GM12878 (cell line): Measurements from ENCODE around the gene XYLB.

Experiments used
- EGR1 ChIP-seq, 2 experiments: IDR thresholded peaks; 1 replicate in 1 of 2; 2 replicates in 1 of 2; pipeline ENCODE4 v1.6.1; 2011 to 2012; ENCODE audit warnings: low read depth in 2 of 2, low read length in 2 of 2, borderline replicate concordance in 1 of 2, mild to moderate bottlenecking in 1 of 2, moderate library complexity in 1 of 2
- POLR2A ChIP-seq: IDR thresholded peaks from 2 replicates; pipeline ENCODE4 v1.6.1; 2011; ENCODE audit warnings: low read depth, mild to moderate bottlenecking, low read length
- RAD21 ChIP-seq: IDR thresholded peaks from 2 replicates; pipeline ENCODE4 v1.6.1; 2011; ENCODE audit warnings: mild to moderate bottlenecking, low read depth, low read length, moderate library complexity; ENCODE audit not compliant: insufficient read depth
- SPI1 ChIP-seq: IDR thresholded peaks from 2 replicates; pipeline ENCODE4 v1.6.1; 2011; ENCODE audit warnings: low read depth, mild to moderate bottlenecking, low read length, moderate library complexity, borderline replicate concordance; ENCODE audit not compliant: insufficient read depth
- TF ChIP-seq, protein P1 (sequence below), 3 experiments: IDR thresholded peaks in 2 of 3; conservative IDR thresholded peaks in 1 of 3; 2 replicates each; pipeline ENCODE4 v1.5.1; 2011; ENCODE audit warnings: low read depth in 3 of 3, low read length in 3 of 3, mild to moderate bottlenecking in 3 of 3, control low read depth in 2 of 3, moderate library complexity in 2 of 3, inconsistent platforms in 1 of 3, mixed read lengths in 1 of 3; ENCODE audit not compliant: control insufficient read depth in 2 of 3, insufficient read depth in 1 of 3; ENCODE audit errors: extremely low read depth in 1 of 3

DNA sequence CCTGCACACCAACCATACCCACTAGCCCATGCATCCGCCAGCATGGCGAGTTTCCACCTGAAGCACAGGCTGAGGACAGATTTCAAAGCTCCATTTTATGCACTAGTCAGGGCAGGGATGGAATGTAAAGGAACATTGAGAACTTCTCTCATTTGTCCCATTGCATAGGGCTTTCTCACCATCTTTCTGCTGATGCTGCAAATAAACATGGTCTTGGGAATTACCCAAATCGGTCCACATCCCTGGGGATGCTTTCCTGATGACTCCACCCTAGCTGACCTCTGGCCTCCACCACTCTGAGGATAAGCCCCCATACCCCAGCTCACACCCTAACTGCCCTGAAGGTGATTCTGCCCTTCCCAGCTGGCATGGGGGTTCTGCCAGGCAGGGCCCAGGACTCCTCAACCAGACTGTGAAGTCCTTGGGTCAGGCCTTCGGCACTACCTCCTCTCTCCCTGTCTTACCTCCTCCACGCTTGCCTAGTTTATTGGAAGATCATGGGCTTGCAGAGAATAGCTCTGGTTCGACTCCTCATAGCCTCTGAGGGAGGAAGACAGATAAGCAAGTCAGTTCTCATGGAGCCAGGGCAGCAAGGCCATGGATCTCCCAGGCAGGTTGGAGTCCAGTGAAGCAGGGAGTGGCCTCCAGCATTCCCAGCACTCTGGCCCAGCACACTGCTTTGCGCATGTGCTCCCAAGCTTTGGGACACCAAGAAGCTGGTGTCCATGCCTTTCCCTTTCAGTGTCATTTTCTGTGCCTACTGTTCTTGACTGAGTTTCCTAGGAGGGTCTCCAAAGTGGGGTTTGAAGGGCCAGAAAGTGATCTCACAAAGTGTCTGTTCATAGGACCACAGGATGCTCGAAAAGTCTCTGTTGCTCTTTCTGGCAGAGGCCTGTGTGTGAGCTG, 27.6 kb upstream of the XYLB start:
- TF ChIP-seq SPI1: no peak
- TF ChIP-seq, protein P1, sequence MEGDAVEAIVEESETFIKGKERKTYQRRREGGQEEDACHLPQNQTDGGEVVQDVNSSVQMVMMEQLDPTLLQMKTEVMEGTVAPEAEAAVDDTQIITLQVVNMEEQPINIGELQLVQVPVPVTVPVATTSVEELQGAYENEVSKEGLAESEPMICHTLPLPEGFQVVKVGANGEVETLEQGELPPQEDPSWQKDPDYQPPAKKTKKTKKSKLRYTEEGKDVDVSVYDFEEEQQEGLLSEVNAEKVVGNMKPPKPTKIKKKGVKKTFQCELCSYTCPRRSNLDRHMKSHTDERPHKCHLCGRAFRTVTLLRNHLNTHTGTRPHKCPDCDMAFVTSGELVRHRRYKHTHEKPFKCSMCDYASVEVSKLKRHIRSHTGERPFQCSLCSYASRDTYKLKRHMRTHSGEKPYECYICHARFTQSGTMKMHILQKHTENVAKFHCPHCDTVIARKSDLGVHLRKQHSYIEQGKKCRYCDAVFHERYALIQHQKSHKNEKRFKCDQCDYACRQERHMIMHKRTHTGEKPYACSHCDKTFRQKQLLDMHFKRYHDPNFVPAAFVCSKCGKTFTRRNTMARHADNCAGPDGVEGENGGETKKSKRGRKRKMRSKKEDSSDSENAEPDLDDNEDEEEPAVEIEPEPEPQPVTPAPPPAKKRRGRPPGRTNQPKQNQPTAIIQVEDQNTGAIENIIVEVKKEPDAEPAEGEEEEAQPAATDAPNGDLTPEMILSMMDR (IDR thresholded peaks at IDR 0.05 in 2 of 3, conservative IDR thresholded peaks at IDR 0.05 in 1 of 3; ENCODE audit: control insufficient read depth in 2 of 3, extremely low read depth in 1 of 3, insufficient read depth in 1 of 3, low read depth in 3 of 3, low read length in 3 of 3): no peak
- TF ChIP-seq RAD21: no peak
- TF ChIP-seq POLR2A: no peak
- no peak for TF ChIP-seq EGR1 (IDR thresholded peaks at IDR 0.05; ENCODE audit: borderline replicate concordance in 1 of 2, low read depth in 2 of 2, low read length in 2 of 2)
